Activated T-helper 1 cell treated with anti-CD3 and anti-CD28 coated beads, Interleukin-12 subunit alpha, Interleukin-12 subunit beta, Interleukin-2, Interleukin-4 antibody, amounts not matched to agents 30 ng/mL and 10 ng/mL and 1 ng/mL, durations not matched to agents 14 hours and 24 hours and 36 hours (primary cell): ENCODE measurements around the gene CASZ1. TPM values are rescaled to one million over a fixed set of nuclear protein-coding genes. Genes with fewer than 3 reads are reported as not detected.

Experiments used
- DNase-seq: peaks from one replicate; pipeline ENCODE4 v3.0.0; 2021; ENCODE audit warnings: low spot score
- H3K27ac Mint-ChIP-seq: one replicate; pipeline ENCODE4 v1.8.0; 2021; ENCODE audit warnings: mild to moderate bottlenecking, mixed read lengths
- H3K27me3 Mint-ChIP-seq: one replicate; pipeline ENCODE4 v1.8.0; 2022; ENCODE audit warnings: mild to moderate bottlenecking, moderate library complexity, mixed read lengths; ENCODE audit not compliant: insufficient read depth
- H3K36me3 Mint-ChIP-seq: one replicate; pipeline ENCODE4 v1.8.0; 2021; ENCODE audit warnings: low read depth, mixed read lengths
- H3K4me1 Mint-ChIP-seq: one replicate; pipeline ENCODE4 v1.8.0; 2021; ENCODE audit warnings: low read depth, mixed read lengths
- H3K4me3 Mint-ChIP-seq: one replicate; pipeline ENCODE4 v1.8.0; 2021; ENCODE audit warnings: mild to moderate bottlenecking, moderate library complexity, mixed read lengths
- H3K9me3 Mint-ChIP-seq: one replicate; pipeline ENCODE4 v1.8.0; 2021; ENCODE audit warnings: mixed read lengths
- intact Hi-C: fragments of 100-400 bp; cut with micrococcal nuclease; formaldehyde crosslinking; loops from one replicate; pipeline ENCODE4 v1.15.1; 2024
- total RNA-seq: library from RNA; stranded (reverse); gene quantifications from 2 replicates; pipeline ENCODE4 v1.2.3, GENCODE V29; 2022

Gene CASZ1
- total RNA-seq, 1 donor from 2014 or later, result 11.7 TPM

- intact Hi-C loops, result no loop called here
- H3K27ac Mint-ChIP-seq, result no peak overlapping the region
- DNase-seq, result no peak
- no peaks in the 10 kb centered on the region for H3K9me3 Mint-ChIP-seq
- H3K36me3 Mint-ChIP-seq, result no peaks in the 10 kb centered on the region
- H3K4me3 Mint-ChIP-seq, result no peak overlapping the region
- no peaks in the 10 kb centered on the region for H3K4me1 Mint-ChIP-seq
- H3K27me3 Mint-ChIP-seq, result no peaks in the 10 kb centered on the region
Measured at GRCh38 chr1:10631811-10632593, 164.4 kb downstream of the CASZ1 start.

- Mint-ChIP-seq H3K27ac (no peak overlapping the region), H3K27me3 (no peaks in the 10 kb centered on the region), H3K4me1 (no peaks in the 10 kb centered on the region), H3K9me3 (no peaks in the 10 kb centered on the region), H3K36me3 (no peaks in the 10 kb centered on the region), H3K4me3 (no peak overlapping the region)
- intact Hi-C loops, result no loop called here
- no peak for DNase-seq
Measured at GRCh38 chr1:10631121-10631810, 165.2 kb downstream of the CASZ1 start.

- no peak overlapping the region for H3K4me3 Mint-ChIP-seq
- no peak for DNase-seq
- no peaks in the 10 kb centered on the region for H3K27me3 Mint-ChIP-seq
- H3K27ac Mint-ChIP-seq, result no peak overlapping the region
- no peaks in the 10 kb centered on the region for H3K36me3 Mint-ChIP-seq
- no peaks in the 10 kb centered on the region for H3K4me1 Mint-ChIP-seq
- H3K9me3 Mint-ChIP-seq, result no peaks in the 10 kb centered on the region
- intact Hi-C loops, result no loop called here
Measured at GRCh38 chr1:10630661-10631120, 165.8 kb downstream of the CASZ1 start.

- Mint-ChIP-seq H3K36me3 (no peaks in the 10 kb centered on the region), H3K27ac (no peak overlapping the region), H3K4me3 (no peak overlapping the region), H3K27me3 (no peaks in the 10 kb centered on the region), H3K9me3 (no peaks in the 10 kb centered on the region), H3K4me1 (no peaks in the 10 kb centered on the region)
- intact Hi-C loops, result no loop called here
- DNase-seq, result no peak
Measured at GRCh38 chr1:10629816-10630571, 166.5 kb downstream of the CASZ1 start.

GRCh38 chr1:10629091-10629815 lies 167.2 kb downstream of the CASZ1 start:
- H3K4me1 Mint-ChIP-seq, result no peaks in the 10 kb centered on the region
- no peaks in the 10 kb centered on the region for H3K27me3 Mint-ChIP-seq
- no peak overlapping the region for H3K4me3 Mint-ChIP-seq
- H3K9me3 Mint-ChIP-seq, result no peaks in the 10 kb centered on the region
- DNase-seq, result no peak
- intact Hi-C loops, result no loop called here
- no peaks in the 10 kb centered on the region for H3K36me3 Mint-ChIP-seq
- H3K27ac Mint-ChIP-seq, result no peak overlapping the region

- Mint-ChIP-seq H3K27ac (no peak overlapping the region), H3K36me3 (no peaks in the 10 kb centered on the region), H3K9me3 (no peaks in the 10 kb centered on the region), H3K4me3 (no peak overlapping the region), H3K27me3 (no peaks in the 10 kb centered on the region), H3K4me1 (no peaks in the 10 kb centered on the region)
- no peak for DNase-seq
- intact Hi-C loops, result no loop called here
Measured at GRCh38 chr1:10628685-10629084, 167.8 kb downstream of the CASZ1 start.

- H3K27me3 Mint-ChIP-seq, result no peaks in the 10 kb centered on the region
- no peaks in the 10 kb centered on the region for H3K9me3 Mint-ChIP-seq
- intact Hi-C loops, result no loop called here
- DNase-seq, result no peak
- H3K36me3 Mint-ChIP-seq, result peaks cover 1% of the 10 kb centered on the region
- no peaks in the 10 kb centered on the region for H3K4me1 Mint-ChIP-seq
- no peak overlapping the region for H3K27ac Mint-ChIP-seq
- H3K4me3 Mint-ChIP-seq, result no peak overlapping the region
Measured at GRCh38 chr1:10626791-10627410, 169.5 kb downstream of the CASZ1 start.

GRCh38 chr1:10626131-10626731 lies 170.2 kb downstream of the CASZ1 start:
- Mint-ChIP-seq H3K36me3 (peaks cover 1% of the 10 kb centered on the region), H3K27me3 (no peaks in the 10 kb centered on the region), H3K9me3 (no peaks in the 10 kb centered on the region), H3K4me1 (no peaks in the 10 kb centered on the region), H3K4me3 (no peak overlapping the region), H3K27ac (no peak overlapping the region)
- intact Hi-C loops, result no loop called here
- DNase-seq, result no peak

- no peak for DNase-seq
- H3K36me3 Mint-ChIP-seq, result peaks cover 1% of the 10 kb centered on the region
- H3K4me1 Mint-ChIP-seq, result no peaks in the 10 kb centered on the region
- H3K27me3 Mint-ChIP-seq, result no peaks in the 10 kb centered on the region
- H3K9me3 Mint-ChIP-seq, result no peaks in the 10 kb centered on the region
- intact Hi-C loops, result no loop called here
- H3K27ac Mint-ChIP-seq, result no peak overlapping the region
- no peak overlapping the region for H3K4me3 Mint-ChIP-seq
Measured at GRCh38 chr1:10625554-10625953, 170.9 kb downstream of the CASZ1 start.

GRCh38 chr1:10625076-10625475 lies 171.4 kb downstream of the CASZ1 start:
- H3K27me3 Mint-ChIP-seq, result no peaks in the 10 kb centered on the region
- no peaks in the 10 kb centered on the region for H3K9me3 Mint-ChIP-seq
- no peak for DNase-seq
- H3K36me3 Mint-ChIP-seq, result peaks cover 1% of the 10 kb centered on the region
- intact Hi-C loops, result no loop called here
- H3K27ac Mint-ChIP-seq, result no peak overlapping the region
- no peak overlapping the region for H3K4me3 Mint-ChIP-seq
- no peaks in the 10 kb centered on the region for H3K4me1 Mint-ChIP-seq

- H3K27me3 Mint-ChIP-seq, result no peaks in the 10 kb centered on the region
- no peaks in the 10 kb centered on the region for H3K9me3 Mint-ChIP-seq
- H3K4me3 Mint-ChIP-seq, result no peak overlapping the region
- no peak for DNase-seq
- intact Hi-C loops, result no loop called here
- no peak overlapping the region for H3K27ac Mint-ChIP-seq
- peaks cover 1% of the 10 kb centered on the region for H3K36me3 Mint-ChIP-seq
- no peaks in the 10 kb centered on the region for H3K4me1 Mint-ChIP-seq
Measured at GRCh38 chr1:10624256-10625050, 172.0 kb downstream of the CASZ1 start.
